ENCODE measurements around the gene PSMG3. TPM values are rescaled to one million over a fixed set of nuclear protein-coding genes. Genes with fewer than 3 reads are reported as not detected.

Gene PSMG3
- total and polyA plus RNA-seq, 4 donors = 14.1 to 45.2 (median 30.9) TPM

- ATAC-seq (ENCODE audit: low FRiP score) (no peak), DNase-seq (no peak)
- no peak overlapping the region for H3K4me3 ChIP-seq (ENCODE audit: low read length in 2 of 2)
- no peaks in the 10 kb centered on the region for H3K27me3 ChIP-seq (ENCODE audit: control insufficient read depth in 1 of 2, insufficient read depth in 2 of 2, low read length in 1 of 2)
- H3K4me1 ChIP-seq (ENCODE audit: control insufficient read depth in 1 of 2, insufficient read depth in 2 of 2, low read length in 2 of 2) = no peaks in the 10 kb centered on the region
- no peak overlapping the region for H3K27ac ChIP-seq (ENCODE audit: low read depth in 1 of 2, low read length in 2 of 2)
- intact Hi-C loops (cut with DNase I) = loop anchor here in 1 of 2 donors (5.0 kb wide), 1 partner anchor 64 kb away; the partner anchor contains the start of gene INTS1
- H3K36me3 ChIP-seq (ENCODE audit: control insufficient read depth in 1 of 2, insufficient read depth in 2 of 2, low read length in 1 of 2) = peaks cover 0 to 1% of the 10 kb centered on the region in 2 donors
- no peaks in the 10 kb centered on the region for H3K9me3 ChIP-seq (ENCODE audit: control insufficient read depth, low read length)
- WGBS, 2 donors = 83 to 90% methylated on average over 13 of the region's 13 CpGs
Observed at GRCh38 chr7:1566687-1567048, 3.2 kb downstream of the PSMG3 start.

GRCh38 chr7:1564603-1565022 lies 5.2 kb downstream of the PSMG3 start:
- no peak overlapping the region for H3K27ac ChIP-seq (ENCODE audit: low read depth in 1 of 2, low read length in 2 of 2)
- intact Hi-C loops (cut with DNase I) = loop anchor here in 1 of 2 donors (5.0 kb wide), 1 partner anchor 62 kb away; the partner anchor contains the start of gene INTS1
- DNase-seq (no peak), ATAC-seq (ENCODE audit: low FRiP score) (no peak)
- peaks cover 0 to 1% of the 10 kb centered on the region in 2 donors for H3K36me3 ChIP-seq (ENCODE audit: control insufficient read depth in 1 of 2, insufficient read depth in 2 of 2, low read length in 1 of 2)
- 69 to 74% methylated on average over 23 of the region's 23 CpGs for WGBS, 2 donors
- no peaks in the 10 kb centered on the region for H3K27me3 ChIP-seq (ENCODE audit: control insufficient read depth in 1 of 2, insufficient read depth in 2 of 2, low read length in 1 of 2)
- H3K4me3 ChIP-seq (ENCODE audit: low read length in 2 of 2) = no peak overlapping the region
- H3K4me1 ChIP-seq (ENCODE audit: control insufficient read depth in 1 of 2, insufficient read depth in 2 of 2, low read length in 2 of 2) = no peaks in the 10 kb centered on the region
- H3K9me3 ChIP-seq (ENCODE audit: control insufficient read depth, low read length) = no peaks in the 10 kb centered on the region

GRCh38 chr7:1563981-1564602 lies 5.7 kb downstream of the PSMG3 start:
- intact Hi-C loops (cut with DNase I) = no loop called here
- ATAC-seq (ENCODE audit: low FRiP score) (no peak), DNase-seq (no peak)
- 90 to 91% methylated on average over 15 of the region's 15 CpGs for WGBS, 2 donors
- peaks cover 0 to 1% of the 10 kb centered on the region in 2 donors for H3K36me3 ChIP-seq (ENCODE audit: control insufficient read depth in 1 of 2, insufficient read depth in 2 of 2, low read length in 1 of 2)
- no peak overlapping the region for H3K4me3 ChIP-seq (ENCODE audit: low read length in 2 of 2)
- no peaks in the 10 kb centered on the region for H3K9me3 ChIP-seq (ENCODE audit: control insufficient read depth, low read length)
- H3K27me3 ChIP-seq (ENCODE audit: control insufficient read depth in 1 of 2, insufficient read depth in 2 of 2, low read length in 1 of 2) = no peaks in the 10 kb centered on the region
- no peaks in the 10 kb centered on the region for H3K4me1 ChIP-seq (ENCODE audit: control insufficient read depth in 1 of 2, insufficient read depth in 2 of 2, low read length in 2 of 2)
- no peak overlapping the region for H3K27ac ChIP-seq (ENCODE audit: low read depth in 1 of 2, low read length in 2 of 2)

- H3K27ac ChIP-seq (ENCODE audit: low read depth in 1 of 2, low read length in 2 of 2) = no peak overlapping the region
- ATAC-seq (ENCODE audit: low FRiP score) = no peak
- WGBS, 2 donors = 77 to 81% methylated on average over 18 of the region's 18 CpGs
- H3K4me3 ChIP-seq (ENCODE audit: low read length in 2 of 2) = no peak overlapping the region
- H3K9me3 ChIP-seq (ENCODE audit: control insufficient read depth, low read length) = no peaks in the 10 kb centered on the region
- H3K36me3 ChIP-seq (ENCODE audit: control insufficient read depth in 1 of 2, insufficient read depth in 2 of 2, low read length in 1 of 2) = peaks cover 0 to 1% of the 10 kb centered on the region in 2 donors
- intact Hi-C loops (cut with DNase I) = no loop called here
- no peak for DNase-seq
- no peaks in the 10 kb centered on the region for H3K4me1 ChIP-seq (ENCODE audit: control insufficient read depth in 1 of 2, insufficient read depth in 2 of 2, low read length in 2 of 2)
- no peaks in the 10 kb centered on the region for H3K27me3 ChIP-seq (ENCODE audit: control insufficient read depth in 1 of 2, insufficient read depth in 2 of 2, low read length in 1 of 2)
Observed at GRCh38 chr7:1562597-1563051, 7.2 kb downstream of the PSMG3 start.

- intact Hi-C loops (cut with DNase I) = no loop called here
- DNase-seq = no peak
Observed at GRCh38 chr7:1562116-1562515, 7.7 kb downstream of the PSMG3 start.

GRCh38 chr7:1561036-1561940 lies 8.5 kb downstream of the PSMG3 start:
- intact Hi-C loops (cut with DNase I) = no loop called here
- H3K9me3 ChIP-seq (ENCODE audit: control insufficient read depth, low read length) = no peaks in the 10 kb centered on the region
- WGBS, 2 donors = 83 to 84% methylated on average over 34 of the region's 34 CpGs
- DNase-seq (no peak), ATAC-seq (ENCODE audit: low FRiP score) (no peak)
- H3K27me3 ChIP-seq (ENCODE audit: control insufficient read depth in 1 of 2, insufficient read depth in 2 of 2, low read length in 1 of 2) = no peaks in the 10 kb centered on the region
- no peaks in the 10 kb centered on the region for H3K4me1 ChIP-seq (ENCODE audit: control insufficient read depth in 1 of 2, insufficient read depth in 2 of 2, low read length in 2 of 2)
- H3K27ac ChIP-seq (ENCODE audit: low read depth in 1 of 2, low read length in 2 of 2) = no peak overlapping the region
- H3K36me3 ChIP-seq (ENCODE audit: control insufficient read depth in 1 of 2, insufficient read depth in 2 of 2, low read length in 1 of 2) = no peaks in the 10 kb centered on the region
- no peak overlapping the region for H3K4me3 ChIP-seq (ENCODE audit: low read length in 2 of 2)

More at GRCh38 chr7:1562116-1562515, 7.7 kb downstream of the PSMG3 start:
- H3K4me3 ChIP-seq (ENCODE audit: low read length in 2 of 2) = no peak overlapping the region
- ATAC-seq (ENCODE audit: low FRiP score) = no peak
- H3K36me3 ChIP-seq (ENCODE audit: control insufficient read depth in 1 of 2, insufficient read depth in 2 of 2, low read length in 1 of 2) = peaks cover 0 to 1% of the 10 kb centered on the region in 2 donors
- no peaks in the 10 kb centered on the region for H3K9me3 ChIP-seq (ENCODE audit: control insufficient read depth, low read length)
- no peak overlapping the region for H3K27ac ChIP-seq (ENCODE audit: low read depth in 1 of 2, low read length in 2 of 2)
- WGBS, 2 donors = 43 to 48% methylated on average over 16 of the region's 16 CpGs
- H3K4me1 ChIP-seq (ENCODE audit: control insufficient read depth in 1 of 2, insufficient read depth in 2 of 2, low read length in 2 of 2) = no peaks in the 10 kb centered on the region
- no peaks in the 10 kb centered on the region for H3K27me3 ChIP-seq (ENCODE audit: control insufficient read depth in 1 of 2, insufficient read depth in 2 of 2, low read length in 1 of 2)

GRCh38 chr7:1560620-1561031 lies 9.2 kb downstream of the PSMG3 start:
- H3K9me3 ChIP-seq (ENCODE audit: control insufficient read depth, low read length) = no peaks in the 10 kb centered on the region
- no peak overlapping the region for H3K27ac ChIP-seq (ENCODE audit: low read depth in 1 of 2, low read length in 2 of 2)
- no peaks in the 10 kb centered on the region for H3K27me3 ChIP-seq (ENCODE audit: control insufficient read depth in 1 of 2, insufficient read depth in 2 of 2, low read length in 1 of 2)
- WGBS, 2 donors = 83 to 84% methylated on average over 9 to 13 of the region's 13 CpGs
- no peak for ATAC-seq (ENCODE audit: low FRiP score)
- no peaks in the 10 kb centered on the region for H3K4me1 ChIP-seq (ENCODE audit: control insufficient read depth in 1 of 2, insufficient read depth in 2 of 2, low read length in 2 of 2)
- H3K4me3 ChIP-seq (ENCODE audit: low read length in 2 of 2) = no peak overlapping the region
- intact Hi-C loops (cut with DNase I) = no loop called here
- DNase-seq = no peak
- H3K36me3 ChIP-seq (ENCODE audit: control insufficient read depth in 1 of 2, insufficient read depth in 2 of 2, low read length in 1 of 2) = no peaks in the 10 kb centered on the region

- Histone ChIP-seq H3K27me3 (ENCODE audit: control insufficient read depth in 1 of 2, insufficient read depth in 2 of 2, low read length in 1 of 2) (no peaks in the 10 kb centered on the region), H3K27ac (ENCODE audit: low read depth in 1 of 2, low read length in 2 of 2) (no peak overlapping the region), H3K36me3 (ENCODE audit: control insufficient read depth in 1 of 2, insufficient read depth in 2 of 2, low read length in 1 of 2) (no peaks in the 10 kb centered on the region), H3K4me3 (ENCODE audit: low read length in 2 of 2) (no peak overlapping the region), H3K9me3 (ENCODE audit: control insufficient read depth, low read length) (no peaks in the 10 kb centered on the region), H3K4me1 (ENCODE audit: control insufficient read depth in 1 of 2, insufficient read depth in 2 of 2, low read length in 2 of 2) (no peaks in the 10 kb centered on the region)
- WGBS, 2 donors = 88 to 90% methylated on average over 28 of the region's 28 CpGs
- intact Hi-C loops (cut with DNase I) = no loop called here
- ATAC-seq (ENCODE audit: low FRiP score) = no peak
- no peak for DNase-seq
Observed at GRCh38 chr7:1559626-1560590, 9.9 kb downstream of the PSMG3 start.

Data from aorta (tissue), 5 donors.